ENCODE measurements around the gene REV1.

The REV1 gene

GRCh38 chr2:99444222-99444621, 45.6 kb downstream of the REV1 start:
- TF ChIP-seq CTCF (conservative IDR thresholded peaks at IDR 0.05; ENCODE audit: low read depth): no peak
- H3K27ac ChIP-seq: no peak overlapping the region
- DNase-seq (ENCODE audit: low spot score): no peak
- POLR2A ChIA-PET (ENCODE audit: low non-redundant PET): no interaction called here
- CTCF ChIA-PET: no interaction called here

GRCh38 chr2:99442837-99443236, 47.0 kb downstream of the REV1 start:
- ChIA-PET POLR2A (ENCODE audit: low non-redundant PET) (no interaction called here), CTCF (no interaction called here)
- no peak overlapping the region for H3K27ac ChIP-seq
- no peak; the same call in 1 of the 2 replicates for TF ChIP-seq CTCF (conservative IDR thresholded peaks at IDR 0.05; ENCODE audit: low read depth)
- peak; percentile 20 for DNase-seq (ENCODE audit: low spot score)

GRCh38 chr2:99439971-99440505, 49.8 kb downstream of the REV1 start:
- no peak overlapping the region for H3K27ac ChIP-seq
- ChIA-PET POLR2A (ENCODE audit: low non-redundant PET) (no interaction called here), CTCF (no interaction called here)
- DNase-seq (ENCODE audit: low spot score): no peak
- TF ChIP-seq CTCF (conservative IDR thresholded peaks at IDR 0.05; ENCODE audit: low read depth): no peak

- POLR2A ChIA-PET (ENCODE audit: low non-redundant PET): no interaction called here
- TF ChIP-seq CTCF (conservative IDR thresholded peaks at IDR 0.05; ENCODE audit: low read depth): no peak
Measured at GRCh38 chr2:99436874-99437273, 52.9 kb downstream of the REV1 start.

GRCh38 chr2:99433340-99433739, 56.5 kb downstream of the REV1 start:
- CTCF ChIA-PET: no interaction called here
- POLR2A ChIA-PET (ENCODE audit: low non-redundant PET): no interaction called here
- no peak for DNase-seq (ENCODE audit: low spot score)
- no peak overlapping the region for H3K27ac ChIP-seq
- TF ChIP-seq CTCF (conservative IDR thresholded peaks at IDR 0.05; ENCODE audit: low read depth): no peak

More at GRCh38 chr2:99436874-99437273, 52.9 kb downstream of the REV1 start:
- no peak for DNase-seq (ENCODE audit: low spot score)
- H3K27ac ChIP-seq: no peak overlapping the region
- CTCF ChIA-PET: interaction anchor here (1.2 kb wide), 1 partner anchor 51 kb away, joined by 3 read pairs; no protein-coding TSS in a partner anchor

GRCh38 chr2:99431587-99432275, 58.1 kb downstream of the REV1 start:
- no peak for DNase-seq (ENCODE audit: low spot score)
- TF ChIP-seq CTCF (conservative IDR thresholded peaks at IDR 0.05; ENCODE audit: low read depth): no peak
- H3K27ac ChIP-seq: no peak overlapping the region
- POLR2A ChIA-PET (ENCODE audit: low non-redundant PET): no interaction called here
- CTCF ChIA-PET: no interaction called here
